GM18511 (cell line): ENCODE results near the gene CORIN.

Source experiments
- ATAC-seq: cut with Tn5 transposase; IDR thresholded peaks from one replicate; pipeline ENCODE4 v1.9.1; 2021; ENCODE audit warnings: mild to moderate bottlenecking, moderate library complexity; ENCODE audit not compliant: unreplicated experiment

Gene CORIN

GRCh38 chr4:47831026-47831679, 6.7 kb downstream of the CORIN start:
- ATAC-seq, result no peak

GRCh38 chr4:47830265-47831025, 7.4 kb downstream of the CORIN start:
- no peak for ATAC-seq

GRCh38 chr4:47829438-47829837, 8.4 kb downstream of the CORIN start:
- ATAC-seq, result no peak

GRCh38 chr4:47827343-47828047, 10.4 kb downstream of the CORIN start:
- no peak for ATAC-seq

- peak; percentile 65 for ATAC-seq
Measured at GRCh38 chr4:47824840-47825239, 13.0 kb downstream of the CORIN start.

- no peak for ATAC-seq
Measured at GRCh38 chr4:47819178-47819577, 18.7 kb downstream of the CORIN start.

- no peak for ATAC-seq
Measured at GRCh38 chr4:47817275-47817674, 20.6 kb downstream of the CORIN start.

- no peak for ATAC-seq
Measured at GRCh38 chr4:47816748-47817147, 21.1 kb downstream of the CORIN start.

- ATAC-seq, result no peak
Measured at GRCh38 chr4:47814618-47815295, 23.1 kb downstream of the CORIN start.

- no peak for ATAC-seq
Measured at GRCh38 chr4:47809654-47810203, 28.1 kb downstream of the CORIN start.

- no peak for ATAC-seq
Measured at GRCh38 chr4:47804598-47804997, 33.3 kb downstream of the CORIN start.

GRCh38 chr4:47801481-47802002, 36.3 kb downstream of the CORIN start:
- no peak for ATAC-seq

GRCh38 chr4:47798165-47798564, 39.7 kb downstream of the CORIN start:
- no peak for ATAC-seq

- ATAC-seq, result no peak
Measured at GRCh38 chr4:47791965-47792364, 45.9 kb downstream of the CORIN start.

- ATAC-seq, result no peak
Measured at GRCh38 chr4:47790105-47790504, 47.8 kb downstream of the CORIN start.

GRCh38 chr4:47788126-47788525, 49.7 kb downstream of the CORIN start:
- ATAC-seq, result no peak

- peak; percentile 73 for ATAC-seq
Measured at GRCh38 chr4:47786958-47787370, 50.9 kb downstream of the CORIN start.

GRCh38 chr4:47785153-47785552, 52.7 kb downstream of the CORIN start:
- ATAC-seq, result no peak

GRCh38 chr4:47784222-47784621, 53.6 kb downstream of the CORIN start:
- ATAC-seq, result no peak

GRCh38 chr4:47776353-47776752, 61.5 kb downstream of the CORIN start:
- no peak for ATAC-seq

- ATAC-seq, result no peak
Measured at GRCh38 chr4:47774079-47774478, 63.8 kb downstream of the CORIN start.
